HepG2 (cell line): ENCODE data around the gene SLC9B2. TPM values are rescaled to one million over a fixed set of nuclear protein-coding genes. Genes with fewer than 3 reads are reported as not detected.

Experiments
- ATAC-seq: fragments of 200-7000 bp; cut with Tn5 transposase; 3 replicates; pipeline ENCODE4 v1.9.1; 2020; ENCODE audit warnings: mild to moderate bottlenecking, moderate library complexity
- BruUV-seq: library from RNA; stranded (reverse); fragments of 400-500 nt; replicated peaks from 2 replicates; lab custom pipeline; 2021; lab: Mats Ljungman, UMichigan
- CTCF ChIA-PET: fragments of 300-600 bp; formaldehyde crosslinking; extraction: SDS; loops from one replicate; lab custom pipeline; 2021; ENCODE audit warnings: low total read pairs, inconsistent platforms, low intra/inter-chr PET ratio; lab: Yijun Ruan, JAX
- POLR2A ChIA-PET: fragments of 350-600 bp; sonication (Branson Sonifier 250); formaldehyde crosslinking; loops from one replicate; lab custom pipeline; 2020; ENCODE audit warnings: antibody characterized with exemption, inconsistent platforms; lab: Yijun Ruan, JAX
- DNase-seq: peaks from one replicate; pipeline ENCODE4 v3.0.0-alpha.2; 2015; ENCODE audit warnings: low spot score
- FAIRE-seq: peaks from 3 replicates; lab custom pipeline; 2011; peaks lifted over from hg19 to GRCh38; lab: Jason Lieb, UNC
- H2AFZ ChIP-seq: one replicate; pipeline ENCODE4 v1.6.1; 2011; ENCODE audit warnings: low read length, inconsistent platforms
- H3K27ac ChIP-seq: fragments of 300-600 bp; 3 replicates; pipeline ENCODE4 v1.8.0; 2011; ENCODE audit warnings: mixed run types, mild to moderate bottlenecking, mixed read lengths, low read length, inconsistent platforms; ENCODE audit not compliant: insufficient read depth; ENCODE audit errors: extremely low read length
- H3K27me3 ChIP-seq, 2 experiments: fragments of 200-600 bp in 1 of 2; 2 replicates in 1 of 2; 3 replicates in 1 of 2; pipeline versions ENCODE4 v1.6.0 to v1.8.0; 2011; ENCODE audit warnings: low read length in 2 of 2, mild to moderate bottlenecking in 2 of 2, moderate library complexity in 2 of 2, inconsistent platforms in 1 of 2; ENCODE audit not compliant: insufficient read depth in 2 of 2, control insufficient read depth in 1 of 2
- H3K36me3 ChIP-seq, 2 experiments: fragments of 200-600 bp in 1 of 2; replicated peaks in 1 of 2; 2 replicates in 1 of 2; 3 replicates in 1 of 2; pipeline versions ENCODE4 v1.5.1 to v1.8.0; 2011; ENCODE audit warnings: low read length in 2 of 2, inconsistent platforms in 1 of 2; ENCODE audit not compliant: insufficient read depth in 2 of 2, control insufficient read depth in 1 of 2
- H3K4me1 ChIP-seq: 2 replicates; pipeline ENCODE4 v1.5.1; 2012; ENCODE audit warnings: low read length, inconsistent platforms; ENCODE audit not compliant: insufficient read depth
- H3K4me2 ChIP-seq: 2 replicates; pipeline ENCODE4 v1.6.0; 2011; ENCODE audit warnings: low read depth, low read length, inconsistent platforms
- H3K4me3 ChIP-seq, 3 experiments: fragments of 200-600 bp in 1 of 3; sonication (generic), shearing (Covaris generic) in 1 of 3; replicated peaks in 1 of 3; 2 replicates each; pipeline ENCODE4 v1.5.1; 2011 to 2016; ENCODE audit warnings: low read length in 3 of 3, inconsistent platforms in 2 of 3, low read depth in 2 of 3, mild to moderate bottlenecking in 2 of 3, control low read depth in 1 of 3, mixed read lengths in 1 of 3; ENCODE audit not compliant: insufficient read depth in 1 of 3
- H3K79me2 ChIP-seq: one replicate; pipeline ENCODE4 v1.6.1; 2011; ENCODE audit warnings: low read length, inconsistent platforms; ENCODE audit not compliant: insufficient read depth
- H3K9ac ChIP-seq: 2 replicates; pipeline ENCODE4 v1.6.0; 2011; ENCODE audit warnings: mild to moderate bottlenecking, low read depth, low read length, inconsistent platforms; ENCODE audit not compliant: insufficient read depth
- H3K9me3 ChIP-seq: 2 replicates; pipeline ENCODE4 v1.5.1; 2012; ENCODE audit warnings: mild to moderate bottlenecking, low read length
- H4K20me1 ChIP-seq: 2 replicates; pipeline ENCODE4 v1.6.0; 2011; ENCODE audit warnings: inconsistent platforms, mild to moderate bottlenecking, low read length, moderate library complexity; ENCODE audit not compliant: insufficient read depth
- ASH2L ChIP-seq: fragments of 300-600, 200-600 bp; sonication (generic); IDR thresholded peaks from 2 replicates; pipeline ENCODE4 v1.7.0; 2017; ENCODE audit warnings: low read depth, mild to moderate bottlenecking, moderate library complexity, mixed read lengths, low read length; ENCODE audit not compliant: insufficient read length
- CREB3 ChIP-seq: sonication (generic); formaldehyde crosslinking; IDR thresholded peaks from 2 replicates; pipeline ENCODE4 v1.5.0; 2020; ENCODE audit warnings: missing genetic modification reagents
- HNF1B ChIP-seq: sonication (generic); formaldehyde crosslinking; IDR thresholded peaks from 2 replicates; pipeline ENCODE4 v1.5.1; 2020; ENCODE audit warnings: mild to moderate bottlenecking, moderate library complexity, missing genetic modification reagents
- IRF9 ChIP-seq: sonication (generic); formaldehyde crosslinking; IDR thresholded peaks from 2 replicates; pipeline ENCODE4 v1.8.0; 2022; ENCODE audit warnings: missing genetic modification reagents, mild to moderate bottlenecking, borderline replicate concordance
- KLF13 ChIP-seq: sonication (generic); formaldehyde crosslinking; IDR thresholded peaks from 2 replicates; pipeline ENCODE4 v1.4.0; 2020; ENCODE audit warnings: mild to moderate bottlenecking, missing genetic modification reagents
- MLX ChIP-seq: IDR thresholded peaks from 2 replicates; pipeline ENCODE4 v1.6.1; 2016
- NBN ChIP-seq: fragments of 450-650 bp; conservative IDR thresholded peaks from 2 replicates; pipeline ENCODE4 v1.6.1; 2017
- NONO ChIP-seq, 2 experiments: fragments of 450-650 bp in 1 of 2; sonication (generic) in 1 of 2; formaldehyde crosslinking in 1 of 2; IDR thresholded peaks in 1 of 2; conservative IDR thresholded peaks in 1 of 2; 2 replicates each; pipeline versions ENCODE4 v1.6.1 to v1.8.0; 2017 to 2022; ENCODE audit warnings: mild to moderate bottlenecking in 1 of 2, missing genetic modification reagents in 1 of 2, moderate library complexity in 1 of 2
- PBX3 ChIP-seq: sonication (generic); formaldehyde crosslinking; IDR thresholded peaks from 2 replicates; pipeline ENCODE4 v1.8.1; 2023; ENCODE audit warnings: missing genetic modification reagents, inconsistent platforms, borderline replicate concordance
- RAD21 ChIP-seq: fragments of 450-650 bp; formaldehyde crosslinking; IDR thresholded peaks from 2 replicates; pipeline ENCODE4 v1.5.0; 2020; ENCODE audit warnings: mild to moderate bottlenecking
- SMC3 ChIP-seq: IDR thresholded peaks from 2 replicates; pipeline ENCODE4 v1.6.1; 2011; ENCODE audit warnings: low read length, improper control_type of control experiment
- ZNF224 ChIP-seq: sonication (generic); formaldehyde crosslinking; IDR thresholded peaks from 2 replicates; pipeline ENCODE4 v1.5.0; 2020; ENCODE audit warnings: mild to moderate bottlenecking, missing genetic modification reagents
- ZNF274 ChIP-seq: sonication (generic); formaldehyde crosslinking; IDR thresholded peaks from 2 replicates; pipeline ENCODE4 v1.5.1; 2020; ENCODE audit warnings: mild to moderate bottlenecking, missing genetic modification reagents
- ZNF3 ChIP-seq: IDR thresholded peaks from 2 replicates; pipeline ENCODE4 v1.7.0; 2017; ENCODE audit warnings: inconsistent platforms
- ZNF580 ChIP-seq: IDR thresholded peaks from 2 replicates; pipeline ENCODE4 v1.6.1; 2016; ENCODE audit warnings: low read depth, borderline replicate concordance
- ZNF674 ChIP-seq: sonication (generic); formaldehyde crosslinking; IDR thresholded peaks from 2 replicates; pipeline ENCODE4 v1.5.0; 2020; ENCODE audit warnings: low read depth, mild to moderate bottlenecking, missing genetic modification reagents
- ZNF747 ChIP-seq: sonication (generic); formaldehyde crosslinking; IDR thresholded peaks from 2 replicates; pipeline ENCODE4 v1.8.1; 2023; ENCODE audit warnings: missing genetic modification reagents, mild to moderate bottlenecking, borderline replicate concordance
- ZNF781 ChIP-seq: sonication (generic); formaldehyde crosslinking; IDR thresholded peaks from 2 replicates; pipeline ENCODE4 v1.5.1; 2020; ENCODE audit warnings: borderline replicate concordance, mild to moderate bottlenecking, missing genetic modification reagents; ENCODE audit errors: not compliant biosample characterization
- WGBS: methylation state at CpG from one replicate; pipeline ENCODE4 v1.1.6; 2017; ENCODE audit warnings: low lambda C conversion rate; 5-methylcytosine and 5-hydroxymethylcytosine counted together
- in situ Hi-C: cut with HindIII; loops from 2 replicates; pipeline ENCODE4 v1.10.0; 2017; ENCODE audit warnings: low pct_unique_long_range_greater_than_20kb; ENCODE audit not compliant: extremely low pct_ligation_motif_present
- intact Hi-C: fragments of 100-400 bp; cut with micrococcal nuclease; formaldehyde crosslinking; loops from one replicate; pipeline ENCODE4 v1.10.0; 2022; ENCODE audit not compliant: unreplicated experiment
- polyA plus RNA-seq, 8 experiments: library from polyadenylated mRNA; depleted of rRNA in 3 of 8; stranded (reverse) in 7 of 8; unstranded in 1 of 8; fragments of >200 nt; fragmentation: Illumina TruSeq in 4 of 8; extraction: Trizol in 4 of 8; gene quantifications; 2 replicates each; pipeline versions ENCODE4 v1.2.1 to v1.2.3, GENCODE V29; 2011 to 2016; ENCODE audit warnings: low read depth in 4 of 8, missing spikeins in 1 of 8, mixed read lengths in 1 of 8; ENCODE audit not compliant: insufficient read depth in 1 of 8
- total RNA-seq, 5 experiments: library from RNA; depleted of rRNA; stranded (reverse); fragments of >200 nt; fragmentation: Illumina TruSeq; extraction: Trizol; gene quantifications; 2 replicates each; pipeline ENCODE4 v1.2.3, GENCODE V29; 2016; ENCODE audit warnings: low read depth in 1 of 5

The SLC9B2 gene
- total and polyA plus RNA-seq, 2 of the 13 experiments (the other 11 are each of a cell fraction or from before 2014, with no cell fraction given), result 23.5 to 38.5 TPM

- TF ChIP-seq ASH2L (no peak), ZNF224 (CRISPR knock-in tag) (no peak), IRF9 (CRISPR knock-in tag) (no peak), ZNF747 (CRISPR knock-in tag) (no peak), ZNF674 (CRISPR knock-in tag) (no peak), ZNF781 (no peak), SMC3 (no peak)
Observed at GRCh38 chr4:103126126-103126525, 49.6 kb upstream of the SLC9B2 start (continued).

- peaks cover 1 to 18% of the 10 kb centered on the region in 2 experiments; a peak in 2 of 5 replicates for H3K36me3 ChIP-seq
- no peak overlapping the region for H2AFZ ChIP-seq
- ATAC-seq (no peak), FAIRE-seq (no peak), DNase-seq (no peak)
- no TSS peak for BruUV-seq
- TF ChIP-seq RAD21 (CRISPR knock-in tag) (no peak), ZNF3 (CRISPR knock-in tag) (no peak), CREB3 (CRISPR knock-in tag) (no peak), MLX (CRISPR knock-in tag) (no peak), HNF1B (CRISPR knock-in tag) (no peak), NONO (IDR thresholded peaks at IDR 0.05) (no peak), NONO (CRISPR knock-in tag; conservative IDR thresholded peaks at IDR 0.05) (no peak), KLF13 (CRISPR knock-in tag) (no peak), ZNF274 (CRISPR knock-in tag) (no peak), ZNF580 (no peak), PBX3 (CRISPR knock-in tag) (no peak), NBN (no peak)
- intact Hi-C loops (no loop called here), in situ Hi-C loops (no loop called here)
- H3K4me2 ChIP-seq, result no peak overlapping the region
- H3K9me3 ChIP-seq, result no peaks in the 10 kb centered on the region
- H3K4me1 ChIP-seq, result no peaks in the 10 kb centered on the region
- H4K20me1 ChIP-seq, result no peaks in the 10 kb centered on the region
- 88% methylated on average over 3 of the region's 3 CpGs for whole genome bisulfite sequencing
- H3K79me2 ChIP-seq, result no peaks in the 10 kb centered on the region
- no peaks in the 10 kb centered on the region for H3K27me3 ChIP-seq
- no peak overlapping the region for H3K9ac ChIP-seq
- H3K4me3 ChIP-seq, result no peak overlapping the region
- no peak overlapping the region for H3K27ac ChIP-seq
- ChIA-PET POLR2A (no interaction called here), CTCF (no interaction called here)
Observed at GRCh38 chr4:103123114-103123513, 46.6 kb upstream of the SLC9B2 start.
